ENCODE results near the gene NEDD8.
"Not testable (repeated sequence)": the region's sequence is repeated elsewhere in the genome, so short reads cannot be mapped to it uniquely, and the experiment has no call there.

NEDD8 gene

GRCh38 chr14:24234095-24235005 is 2.2 kb upstream of the NEDD8 start:
- peak overlapping the region; percentile 82 for H3K27ac Mint-ChIP-seq
- DNase-seq (ENCODE audit: low spot score): no peak
- H3K4me1 Mint-ChIP-seq (ENCODE audit: low read depth): peaks cover 45% of the 10 kb centered on the region
- peak overlapping the region; percentile 95 for H3K4me3 Mint-ChIP-seq
- H3K27me3 Mint-ChIP-seq (ENCODE audit: low read depth): no peaks in the 10 kb centered on the region
- H3K36me3 Mint-ChIP-seq (ENCODE audit: low read depth): peaks cover 52% of the 10 kb centered on the region
- no peaks in the 10 kb centered on the region for H3K9me3 Mint-ChIP-seq

GRCh38 chr14:24233538-24233866 is 1.3 kb upstream of the NEDD8 start:
- peaks cover 43% of the 10 kb centered on the region for H3K36me3 Mint-ChIP-seq (ENCODE audit: low read depth)

GRCh38 chr14:24232645-24233537 is 724 bp upstream of the NEDD8 start, which contains the start of gene GMPR2:
Gene GMPR2 (plus strand): TSS chr14:24232929. CDS start chr14:24233254, 325 bp downstream.
- Mint-ChIP-seq H3K36me3 (ENCODE audit: low read depth) (peaks cover 38% of the 10 kb centered on the region), H3K4me3 (peak within 1 kb of the TSS; percentile 95), H3K27me3 (ENCODE audit: low read depth) (no peaks in the 10 kb centered on the region), H3K9me3 (no peaks in the 10 kb centered on the region), H3K27ac (peak within 1 kb of the TSS; percentile 94), H3K4me1 (ENCODE audit: low read depth) (peaks cover 33% of the 10 kb centered on the region)
- DNase-seq (ENCODE audit: low spot score): no peak

More at GRCh38 chr14:24233538-24233866, 1.3 kb upstream of the NEDD8 start:
- Mint-ChIP-seq H3K9me3 (no peaks in the 10 kb centered on the region), H3K4me1 (ENCODE audit: low read depth) (peaks cover 39% of the 10 kb centered on the region), H3K4me3 (peak overlapping the region; percentile 95), H3K27ac (peak overlapping the region; percentile 94), H3K27me3 (ENCODE audit: low read depth) (no peaks in the 10 kb centered on the region)
- no peak for DNase-seq (ENCODE audit: low spot score)

- Mint-ChIP-seq H3K4me1 (ENCODE audit: low read depth) (peaks cover 39% of the 10 kb centered on the region), H3K27ac (peak overlapping the region; percentile 94), H3K27me3 (ENCODE audit: low read depth) (no peaks in the 10 kb centered on the region), H3K36me3 (ENCODE audit: low read depth) (peaks cover 32% of the 10 kb centered on the region), H3K4me3 (peak overlapping the region; percentile 95), H3K9me3 (no peaks in the 10 kb centered on the region)
- no peak for DNase-seq (ENCODE audit: low spot score)
These were observed 675 bp downstream of the NEDD8 start for GRCh38 chr14:24231263-24232120.

GRCh38 chr14:24228902-24229301 is 3.3 kb downstream of the NEDD8 start:
- Mint-ChIP-seq H3K27ac (no peak overlapping the region), H3K9me3 (no peaks in the 10 kb centered on the region), H3K4me3 (no peak overlapping the region), H3K4me1 (ENCODE audit: low read depth) (peaks cover 24% of the 10 kb centered on the region), H3K27me3 (ENCODE audit: low read depth) (no peaks in the 10 kb centered on the region), H3K36me3 (ENCODE audit: low read depth) (peaks cover 10% of the 10 kb centered on the region)
- DNase-seq (ENCODE audit: low spot score): no peak

GRCh38 chr14:24226473-24226872 is 5.7 kb downstream of the NEDD8 start:
- Mint-ChIP-seq H3K4me1 (ENCODE audit: low read depth) (peaks cover 18% of the 10 kb centered on the region), H3K36me3 (ENCODE audit: low read depth) (peaks cover 10% of the 10 kb centered on the region), H3K27ac (no peak overlapping the region), H3K27me3 (ENCODE audit: low read depth) (no peaks in the 10 kb centered on the region), H3K4me3 (no peak overlapping the region), H3K9me3 (no peaks in the 10 kb centered on the region)
- DNase-seq (ENCODE audit: low spot score): no peak

- no peak overlapping the region for H3K4me3 Mint-ChIP-seq
- peak overlapping the region; percentile 18 for H3K27ac Mint-ChIP-seq
- no peaks in the 10 kb centered on the region for H3K9me3 Mint-ChIP-seq
- H3K27me3 Mint-ChIP-seq (ENCODE audit: low read depth): no peaks in the 10 kb centered on the region
- no peak for DNase-seq (ENCODE audit: low spot score)
- peaks cover 10% of the 10 kb centered on the region for H3K36me3 Mint-ChIP-seq (ENCODE audit: low read depth)
- H3K4me1 Mint-ChIP-seq (ENCODE audit: low read depth): peaks cover 11% of the 10 kb centered on the region
These were observed 7.5 kb downstream of the NEDD8 start for GRCh38 chr14:24224618-24225071.

- H3K27ac Mint-ChIP-seq; DNase-seq (ENCODE audit: low spot score); H3K9me3 Mint-ChIP-seq; H3K4me3 Mint-ChIP-seq; H3K27me3 Mint-ChIP-seq (ENCODE audit: low read depth): not testable (repeated sequence)
- Mint-ChIP-seq H3K4me1 (ENCODE audit: low read depth) (peaks cover 11% of the 10 kb centered on the region), H3K36me3 (ENCODE audit: low read depth) (peaks cover 12% of the 10 kb centered on the region)
These were observed 9.2 kb downstream of the NEDD8 start for GRCh38 chr14:24222987-24223386.

GRCh38 chr14:24219521-24219920 is 12.6 kb downstream of the NEDD8 start:
- Mint-ChIP-seq H3K36me3 (ENCODE audit: low read depth) (peaks cover 15% of the 10 kb centered on the region), H3K4me1 (ENCODE audit: low read depth) (peaks cover 12% of the 10 kb centered on the region), H3K4me3 (no peak overlapping the region), H3K27ac (no peak overlapping the region), H3K9me3 (no peaks in the 10 kb centered on the region), H3K27me3 (ENCODE audit: low read depth) (no peaks in the 10 kb centered on the region)
- no peak for DNase-seq (ENCODE audit: low spot score)

GRCh38 chr14:24219080-24219479 is 13.1 kb downstream of the NEDD8 start:
- Mint-ChIP-seq H3K4me3 (no peak overlapping the region), H3K27me3 (ENCODE audit: low read depth) (no peaks in the 10 kb centered on the region), H3K36me3 (ENCODE audit: low read depth) (peaks cover 17% of the 10 kb centered on the region), H3K4me1 (ENCODE audit: low read depth) (peaks cover 15% of the 10 kb centered on the region), H3K9me3 (no peaks in the 10 kb centered on the region), H3K27ac (no peak overlapping the region)
- DNase-seq (ENCODE audit: low spot score): no peak

- not testable (repeated sequence) for DNase-seq (ENCODE audit: low spot score); H3K4me3 Mint-ChIP-seq; H3K27me3 Mint-ChIP-seq (ENCODE audit: low read depth); H3K9me3 Mint-ChIP-seq
- peaks cover 25% of the 10 kb centered on the region for H3K36me3 Mint-ChIP-seq (ENCODE audit: low read depth)
- peak overlapping the region; percentile 96 for H3K27ac Mint-ChIP-seq
- H3K4me1 Mint-ChIP-seq (ENCODE audit: low read depth): peaks cover 20% of the 10 kb centered on the region
These were observed 15.3 kb downstream of the NEDD8 start for GRCh38 chr14:24216876-24217275.

GRCh38 chr14:24216345-24216699 is 15.8 kb downstream of the NEDD8 start:
- no peaks in the 10 kb centered on the region for H3K27me3 Mint-ChIP-seq (ENCODE audit: low read depth)
- peaks cover 30% of the 10 kb centered on the region for H3K36me3 Mint-ChIP-seq (ENCODE audit: low read depth)
- peaks cover 25% of the 10 kb centered on the region for H3K4me1 Mint-ChIP-seq (ENCODE audit: low read depth)
- H3K27ac Mint-ChIP-seq: peak overlapping the region; percentile 96
- H3K4me3 Mint-ChIP-seq: peak overlapping the region; percentile 93
- DNase-seq (ENCODE audit: low spot score): no peak
- H3K9me3 Mint-ChIP-seq: no peaks in the 10 kb centered on the region

All from T-helper 2 cell treated with Interferon-gamma antibody and Interleukin-4, amounts not matched to agents 5 μg/mL and 100 μg/mL, for 36 hours (primary cell).